ENCODE data around the gene NOP53.

DNA sequence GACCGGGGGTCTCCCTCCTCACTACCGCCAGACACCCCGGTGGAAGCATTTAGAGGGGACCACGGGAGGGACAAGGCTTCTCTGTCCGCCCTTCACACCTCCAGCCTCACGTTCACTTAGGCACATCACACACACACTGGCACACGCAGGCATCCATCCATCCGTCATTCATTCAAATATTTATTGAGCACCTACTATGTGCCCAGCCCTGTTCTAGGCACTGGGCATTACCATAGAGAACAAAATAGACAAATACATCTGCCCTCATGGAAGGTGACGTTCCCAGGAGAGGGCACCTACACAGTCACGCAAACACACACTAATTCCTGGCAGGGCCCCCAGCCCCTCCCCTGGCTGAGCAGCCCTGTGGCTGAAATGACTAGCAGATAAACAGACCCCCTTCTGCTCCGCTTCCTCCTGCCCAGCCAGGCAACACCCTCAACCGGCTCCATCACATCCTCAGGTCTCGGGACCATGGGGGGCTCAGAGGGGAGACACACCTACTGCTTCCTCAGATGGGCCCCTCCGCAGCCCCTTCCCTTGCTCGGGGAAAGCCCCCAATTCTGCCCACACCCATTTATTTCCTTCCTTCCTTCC is 3.7 kb upstream of the NOP53 start:
- TF ChIP-seq, protein P1, sequence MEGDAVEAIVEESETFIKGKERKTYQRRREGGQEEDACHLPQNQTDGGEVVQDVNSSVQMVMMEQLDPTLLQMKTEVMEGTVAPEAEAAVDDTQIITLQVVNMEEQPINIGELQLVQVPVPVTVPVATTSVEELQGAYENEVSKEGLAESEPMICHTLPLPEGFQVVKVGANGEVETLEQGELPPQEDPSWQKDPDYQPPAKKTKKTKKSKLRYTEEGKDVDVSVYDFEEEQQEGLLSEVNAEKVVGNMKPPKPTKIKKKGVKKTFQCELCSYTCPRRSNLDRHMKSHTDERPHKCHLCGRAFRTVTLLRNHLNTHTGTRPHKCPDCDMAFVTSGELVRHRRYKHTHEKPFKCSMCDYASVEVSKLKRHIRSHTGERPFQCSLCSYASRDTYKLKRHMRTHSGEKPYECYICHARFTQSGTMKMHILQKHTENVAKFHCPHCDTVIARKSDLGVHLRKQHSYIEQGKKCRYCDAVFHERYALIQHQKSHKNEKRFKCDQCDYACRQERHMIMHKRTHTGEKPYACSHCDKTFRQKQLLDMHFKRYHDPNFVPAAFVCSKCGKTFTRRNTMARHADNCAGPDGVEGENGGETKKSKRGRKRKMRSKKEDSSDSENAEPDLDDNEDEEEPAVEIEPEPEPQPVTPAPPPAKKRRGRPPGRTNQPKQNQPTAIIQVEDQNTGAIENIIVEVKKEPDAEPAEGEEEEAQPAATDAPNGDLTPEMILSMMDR (IDR thresholded peaks at IDR 0.05; ENCODE audit: insufficient read depth, low read depth, low read length) = no peak
- no peak for TF ChIP-seq EZH2 (IDR thresholded peaks at IDR 0.05; ENCODE audit: insufficient read depth, low read length)

All from astrocyte (in vitro differentiated cells and primary cell).